HepG2 (cell line): Measurements from ENCODE around the gene TRIM3. TPM values are rescaled to one million over a fixed set of nuclear protein-coding genes. Genes with fewer than 3 reads are reported as not detected.

Experiments
- ATAC-seq: fragments of 200-7000 bp; cut with Tn5 transposase; 3 replicates; pipeline ENCODE4 v1.9.1; 2020; ENCODE audit warnings: mild to moderate bottlenecking, moderate library complexity
- BruUV-seq: library from RNA; stranded (reverse); fragments of 400-500 nt; replicated peaks from 2 replicates; lab custom pipeline; 2021; lab: Mats Ljungman, UMichigan
- CTCF ChIA-PET: fragments of 300-600 bp; formaldehyde crosslinking; extraction: SDS; loops from one replicate; lab custom pipeline; 2021; ENCODE audit warnings: low total read pairs, inconsistent platforms, low intra/inter-chr PET ratio; lab: Yijun Ruan, JAX
- POLR2A ChIA-PET: fragments of 350-600 bp; sonication (Branson Sonifier 250); formaldehyde crosslinking; loops from one replicate; lab custom pipeline; 2020; ENCODE audit warnings: antibody characterized with exemption, inconsistent platforms; lab: Yijun Ruan, JAX
- DNase-seq: peaks from one replicate; pipeline ENCODE4 v3.0.0-alpha.2; 2015; ENCODE audit warnings: low spot score
- FAIRE-seq: peaks from 3 replicates; lab custom pipeline; 2011; peaks lifted over from hg19 to GRCh38; lab: Jason Lieb, UNC
- H2AFZ ChIP-seq: one replicate; pipeline ENCODE4 v1.6.1; 2011; ENCODE audit warnings: low read length, inconsistent platforms
- H3K27ac ChIP-seq: fragments of 300-600 bp; 3 replicates; pipeline ENCODE4 v1.8.0; 2011; ENCODE audit warnings: mixed run types, mild to moderate bottlenecking, mixed read lengths, low read length, inconsistent platforms; ENCODE audit not compliant: insufficient read depth; ENCODE audit errors: extremely low read length
- H3K27me3 ChIP-seq, 2 experiments: fragments of 200-600 bp in 1 of 2; 2 replicates in 1 of 2; 3 replicates in 1 of 2; pipeline versions ENCODE4 v1.6.0 to v1.8.0; 2011; ENCODE audit warnings: low read length in 2 of 2, mild to moderate bottlenecking in 2 of 2, moderate library complexity in 2 of 2, inconsistent platforms in 1 of 2; ENCODE audit not compliant: insufficient read depth in 2 of 2, control insufficient read depth in 1 of 2
- H3K36me3 ChIP-seq, 2 experiments: fragments of 200-600 bp in 1 of 2; replicated peaks in 1 of 2; 2 replicates in 1 of 2; 3 replicates in 1 of 2; pipeline versions ENCODE4 v1.5.1 to v1.8.0; 2011; ENCODE audit warnings: low read length in 2 of 2, inconsistent platforms in 1 of 2; ENCODE audit not compliant: insufficient read depth in 2 of 2, control insufficient read depth in 1 of 2
- H3K4me1 ChIP-seq: 2 replicates; pipeline ENCODE4 v1.5.1; 2012; ENCODE audit warnings: low read length, inconsistent platforms; ENCODE audit not compliant: insufficient read depth
- H3K4me2 ChIP-seq: 2 replicates; pipeline ENCODE4 v1.6.0; 2011; ENCODE audit warnings: low read depth, low read length, inconsistent platforms
- H3K4me3 ChIP-seq, 3 experiments: fragments of 200-600 bp in 1 of 3; sonication (generic), shearing (Covaris generic) in 1 of 3; replicated peaks in 1 of 3; 2 replicates each; pipeline ENCODE4 v1.5.1; 2011 to 2016; ENCODE audit warnings: low read length in 3 of 3, inconsistent platforms in 2 of 3, low read depth in 2 of 3, mild to moderate bottlenecking in 2 of 3, control low read depth in 1 of 3, mixed read lengths in 1 of 3; ENCODE audit not compliant: insufficient read depth in 1 of 3
- H3K79me2 ChIP-seq: one replicate; pipeline ENCODE4 v1.6.1; 2011; ENCODE audit warnings: low read length, inconsistent platforms; ENCODE audit not compliant: insufficient read depth
- H3K9ac ChIP-seq: 2 replicates; pipeline ENCODE4 v1.6.0; 2011; ENCODE audit warnings: mild to moderate bottlenecking, low read depth, low read length, inconsistent platforms; ENCODE audit not compliant: insufficient read depth
- H3K9me3 ChIP-seq: 2 replicates; pipeline ENCODE4 v1.5.1; 2012; ENCODE audit warnings: mild to moderate bottlenecking, low read length
- H4K20me1 ChIP-seq: 2 replicates; pipeline ENCODE4 v1.6.0; 2011; ENCODE audit warnings: inconsistent platforms, mild to moderate bottlenecking, low read length, moderate library complexity; ENCODE audit not compliant: insufficient read depth
- PAWR ChIP-seq: sonication (generic); formaldehyde crosslinking; IDR thresholded peaks from 2 replicates; pipeline ENCODE4 v1.4.0; 2020; ENCODE audit warnings: missing genetic modification reagents, mild to moderate bottlenecking, borderline replicate concordance
- REST ChIP-seq, 2 experiments: IDR thresholded peaks; 2 replicates each; pipeline ENCODE4 v1.6.1; 2011 to 2012; ENCODE audit warnings: low read length in 2 of 2, borderline replicate concordance in 1 of 2, low read depth in 1 of 2, mild to moderate bottlenecking in 1 of 2, moderate library complexity in 1 of 2
- ZNF567 ChIP-seq: sonication (generic); formaldehyde crosslinking; IDR thresholded peaks from 2 replicates; pipeline ENCODE4 v1.8.1; 2023; ENCODE audit warnings: mild to moderate bottlenecking, missing genetic modification reagents, borderline replicate concordance
- WGBS: methylation state at CpG from one replicate; pipeline ENCODE4 v1.1.6; 2017; ENCODE audit warnings: low lambda C conversion rate; 5-methylcytosine and 5-hydroxymethylcytosine counted together
- in situ Hi-C: cut with HindIII; loops from 2 replicates; pipeline ENCODE4 v1.10.0; 2017; ENCODE audit warnings: low pct_unique_long_range_greater_than_20kb; ENCODE audit not compliant: extremely low pct_ligation_motif_present
- intact Hi-C: fragments of 100-400 bp; cut with micrococcal nuclease; formaldehyde crosslinking; loops from one replicate; pipeline ENCODE4 v1.10.0; 2022; ENCODE audit not compliant: unreplicated experiment
- polyA plus RNA-seq, 8 experiments: library from polyadenylated mRNA; depleted of rRNA in 3 of 8; stranded (reverse) in 7 of 8; unstranded in 1 of 8; fragments of >200 nt; fragmentation: Illumina TruSeq in 4 of 8; extraction: Trizol in 4 of 8; gene quantifications; 2 replicates each; pipeline versions ENCODE4 v1.2.1 to v1.2.3, GENCODE V29; 2011 to 2016; ENCODE audit warnings: low read depth in 4 of 8, missing spikeins in 1 of 8, mixed read lengths in 1 of 8; ENCODE audit not compliant: insufficient read depth in 1 of 8
- total RNA-seq, 5 experiments: library from RNA; depleted of rRNA; stranded (reverse); fragments of >200 nt; fragmentation: Illumina TruSeq; extraction: Trizol; gene quantifications; 2 replicates each; pipeline ENCODE4 v1.2.3, GENCODE V29; 2016; ENCODE audit warnings: low read depth in 1 of 5

The TRIM3 gene
- total and polyA plus RNA-seq, 2 of the 13 experiments (the other 11 are each of a cell fraction or from before 2014, with no cell fraction given) = 3.6 to 6.3 TPM

- CTCF ChIA-PET = no interaction called here
- H3K36me3 ChIP-seq = no peaks in the 10 kb centered on the region
- FAIRE-seq (no peak), ATAC-seq (no peak), DNase-seq (no peak)
- intact Hi-C loops (no loop called here), in situ Hi-C loops (no loop called here)
- H4K20me1 ChIP-seq = no peaks in the 10 kb centered on the region
- H3K4me2 ChIP-seq = no peak overlapping the region
- H3K27me3 ChIP-seq = peaks cover 0 to 30% of the 10 kb centered on the region in 2 experiments; a peak in 3 of 5 replicates
- WGBS = 84% methylated on average over 3 of the region's 3 CpGs
- TF ChIP-seq ZNF567 (no peak), REST (IDR thresholded peaks at IDR 0.05; ENCODE audit: borderline replicate concordance in 1 of 2, low read depth in 1 of 2, low read length in 2 of 2) (peak in 1 of 2 experiments; percentile 54; a peak in 1 of 4 replicates), PAWR (CRISPR knock-in tag) (no peak)
- H3K79me2 ChIP-seq = no peaks in the 10 kb centered on the region
- no TSS peak for BruUV-seq
- H2AFZ ChIP-seq = no peak overlapping the region
- POLR2A ChIA-PET = no interaction called here
- H3K4me3 ChIP-seq = no peak overlapping the region
- H3K9ac ChIP-seq = no peak overlapping the region
- H3K27ac ChIP-seq = no peak overlapping the region
- no peaks in the 10 kb centered on the region for H3K9me3 ChIP-seq
- H3K4me1 ChIP-seq = peaks cover 12% of the 10 kb centered on the region
Measured at GRCh38 chr11:6420677-6421076, 53.1 kb downstream of the TRIM3 start.
